PC-3 (cell line): ENCODE data around the gene PDXK.

Experiments
- CTCF ChIP-seq: fragments of 300-600 bp; sonication (generic); conservative IDR thresholded peaks from 2 replicates; pipeline ENCODE4 v1.5.1; 2017; ENCODE audit warnings: antibody characterized with exemption, low read depth, mild to moderate bottlenecking, low read length
- EZH2 ChIP-seq: fragments of 300-600 bp; sonication (generic); IDR thresholded peaks from one replicate; pipeline ENCODE4 v1.6.1; 2017; ENCODE audit warnings: antibody characterized with exemption, mild to moderate bottlenecking, low read length; ENCODE audit not compliant: unreplicated experiment
- EZH2phosphoT487 ChIP-seq: fragments of 300-600 bp; sonication (generic); IDR thresholded peaks from 2 replicates; pipeline ENCODE4 v1.6.1; 2018; ENCODE audit warnings: mild to moderate bottlenecking, antibody characterized with exemption, low read length, borderline replicate concordance

- no peak for TF ChIP-seq CTCF
- TF ChIP-seq EZH2: no peak
- no peak for TF ChIP-seq EZH2phosphoT487
Observed at GRCh38 chr21:43716376-43717165, 2.4 kb upstream of the PDXK start.
